Lower leg skin (tissue), 4 donors: Measurements from ENCODE around the gene ZNF568. TPM values are rescaled to one million over a fixed set of nuclear protein-coding genes. Genes with fewer than 3 reads are reported as not detected.

Source experiments
- DNase-seq, 2 donors: peaks; one replicate each; pipeline ENCODE4 v3.0.0-alpha.2; 2019; ENCODE audit warnings: low spot score in 2 of 2
- H3K4me3 ChIP-seq: fragments of 200-600 bp; sonication (generic); 2 replicates; pipeline ENCODE4 v1.5.1; 2017; ENCODE audit warnings: mild to moderate bottlenecking, low read depth; ENCODE audit not compliant: poor library complexity, severe bottlenecking
- POLR2A ChIP-seq, 2 donors: fragments of 450-650 bp; IDR thresholded peaks; one replicate each; pipeline ENCODE4 v1.6.1; 2016 to 2017; ENCODE audit warnings: antibody characterized with exemption in 2 of 2, mild to moderate bottlenecking in 1 of 2, moderate library complexity in 1 of 2
- WGBS, 2 donors: methylation state at CpG; one replicate each; pipeline ENCODE4 v1.1.5; 2018; 5-methylcytosine and 5-hydroxymethylcytosine counted together
- intact Hi-C: fragments of 100-400 bp; cut with DNase I; formaldehyde crosslinking; loops from one replicate; pipeline ENCODE4 v1.15.0; 2023; ENCODE audit warnings: low total_unique reads
- total RNA-seq, 4 donors: library from RNA; depleted of rRNA; stranded (reverse); fragments of >200 nt; gene quantifications; one replicate each; pipeline ENCODE4 v1.1.0, GENCODE V29; 2016
- TF ChIP-seq, protein P1 (sequence below), 3 donors: fragments of 450-650 bp; IDR thresholded peaks; one replicate each; pipeline ENCODE4 v1.5.1; 2016; ENCODE audit warnings: antibody characterized with exemption in 3 of 3, mild to moderate bottlenecking in 3 of 3, moderate library complexity in 2 of 3

The ZNF568 gene
- total RNA-seq, result 10 to 100 TPM in 2 of 4 donors, 1 to 10 TPM in 2; 7.4 to 12.1 (median 9.4) TPM

DNA sequence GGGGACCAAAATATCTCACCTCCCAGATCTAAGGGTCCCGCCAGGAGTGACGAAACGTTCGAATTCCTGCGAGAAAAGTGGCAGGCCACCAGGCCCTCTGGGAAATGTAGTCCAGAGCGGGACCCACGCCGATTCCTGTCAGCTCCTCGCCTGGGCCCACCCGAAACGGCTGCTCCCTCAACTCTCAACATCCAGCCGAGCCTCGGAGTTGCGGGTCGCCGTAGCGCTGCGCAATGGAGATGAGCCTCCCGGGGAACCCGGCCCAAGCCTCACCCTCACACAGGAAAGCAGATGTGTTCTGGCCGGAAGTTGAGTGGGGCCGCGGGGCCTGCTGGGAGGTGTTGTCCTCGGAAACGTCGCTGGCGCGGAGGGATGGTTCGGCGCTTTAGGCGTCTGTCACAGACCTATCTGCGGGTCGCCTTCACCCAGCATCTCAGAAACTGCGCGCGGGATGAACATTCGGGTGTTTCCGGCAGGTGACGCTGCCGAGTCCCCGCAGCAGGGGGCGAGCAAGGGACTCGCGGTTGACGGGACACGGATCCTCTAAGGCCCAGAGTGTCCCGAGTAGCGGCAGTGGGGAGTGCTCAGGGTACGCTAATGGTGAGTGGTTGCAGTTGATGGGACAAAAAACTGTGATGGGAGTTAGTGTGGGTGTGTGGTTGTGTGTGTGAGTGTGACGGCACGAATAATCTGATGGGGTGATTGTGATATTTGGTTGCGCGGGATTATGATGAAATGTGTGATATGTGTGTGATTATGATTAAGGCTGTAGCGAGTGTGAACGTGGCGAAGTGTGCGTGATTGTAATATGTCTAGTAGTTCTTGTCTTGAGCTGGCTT lies at the start of gene ZNF568, which contains the start of gene ZNF829:
ZNF568 (plus strand) TSS at position 341 of the 839 bp plus-strand sequence. CDS start 6,439 bp downstream, outside the sequence.
ZNF829 (minus strand) TSS at position 300 of the 839 bp plus-strand sequence. CDS start 1,124 bp downstream, outside the sequence.
- 0 to 1% methylated on average over 42 to 57 of the region's 57 CpGs for WGBS, 2 donors
- intact Hi-C loops, result no loop called here
- TF ChIP-seq POLR2A (IDR thresholded peaks at IDR 0.05), result no peak
- TF ChIP-seq, protein P1, sequence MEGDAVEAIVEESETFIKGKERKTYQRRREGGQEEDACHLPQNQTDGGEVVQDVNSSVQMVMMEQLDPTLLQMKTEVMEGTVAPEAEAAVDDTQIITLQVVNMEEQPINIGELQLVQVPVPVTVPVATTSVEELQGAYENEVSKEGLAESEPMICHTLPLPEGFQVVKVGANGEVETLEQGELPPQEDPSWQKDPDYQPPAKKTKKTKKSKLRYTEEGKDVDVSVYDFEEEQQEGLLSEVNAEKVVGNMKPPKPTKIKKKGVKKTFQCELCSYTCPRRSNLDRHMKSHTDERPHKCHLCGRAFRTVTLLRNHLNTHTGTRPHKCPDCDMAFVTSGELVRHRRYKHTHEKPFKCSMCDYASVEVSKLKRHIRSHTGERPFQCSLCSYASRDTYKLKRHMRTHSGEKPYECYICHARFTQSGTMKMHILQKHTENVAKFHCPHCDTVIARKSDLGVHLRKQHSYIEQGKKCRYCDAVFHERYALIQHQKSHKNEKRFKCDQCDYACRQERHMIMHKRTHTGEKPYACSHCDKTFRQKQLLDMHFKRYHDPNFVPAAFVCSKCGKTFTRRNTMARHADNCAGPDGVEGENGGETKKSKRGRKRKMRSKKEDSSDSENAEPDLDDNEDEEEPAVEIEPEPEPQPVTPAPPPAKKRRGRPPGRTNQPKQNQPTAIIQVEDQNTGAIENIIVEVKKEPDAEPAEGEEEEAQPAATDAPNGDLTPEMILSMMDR (IDR thresholded peaks at IDR 0.05), result peak in 1 of 3 donors; percentile 52
- peak; percentile 87 to 98 for DNase-seq
- peak within 1 kb of the TSS; percentile 72 for H3K4me3 ChIP-seq

DNA sequence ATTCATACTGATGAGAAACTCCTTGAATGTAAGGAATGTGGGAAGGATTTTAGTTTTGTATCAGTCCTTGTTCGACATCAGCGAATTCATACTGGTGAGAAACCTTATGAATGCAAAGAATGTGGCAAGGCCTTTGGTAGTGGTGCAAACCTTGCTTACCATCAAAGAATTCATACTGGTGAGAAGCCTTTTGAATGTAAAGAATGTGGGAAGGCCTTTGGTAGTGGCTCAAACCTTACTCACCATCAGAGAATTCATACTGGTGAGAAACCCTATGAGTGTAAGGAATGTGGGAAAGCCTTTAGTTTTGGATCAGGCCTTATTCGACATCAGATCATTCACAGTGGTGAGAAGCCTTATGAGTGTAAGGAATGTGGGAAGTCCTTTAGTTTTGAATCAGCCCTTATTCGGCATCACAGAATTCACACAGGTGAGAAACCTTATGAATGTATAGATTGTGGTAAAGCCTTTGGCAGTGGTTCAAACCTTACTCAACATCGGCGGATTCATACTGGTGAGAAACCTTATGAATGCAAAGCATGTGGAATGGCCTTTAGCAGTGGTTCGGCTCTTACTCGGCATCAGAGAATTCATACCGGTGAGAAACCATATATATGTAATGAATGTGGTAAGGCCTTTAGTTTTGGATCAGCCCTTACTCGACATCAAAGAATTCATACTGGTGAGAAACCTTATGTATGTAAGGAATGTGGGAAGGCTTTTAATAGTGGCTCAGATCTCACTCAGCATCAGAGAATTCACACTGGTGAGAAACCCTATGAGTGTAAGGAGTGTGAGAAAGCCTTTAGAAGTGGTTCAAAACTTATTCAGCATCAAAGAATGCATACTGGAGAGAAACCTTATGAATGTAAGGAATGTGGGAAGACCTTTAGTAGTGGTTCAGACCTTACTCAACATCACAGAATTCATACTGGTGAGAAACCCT lies 38.9 kb upstream of the ZNF568 start:
- intact Hi-C loops, result no loop called here
- no peak overlapping the region for H3K4me3 ChIP-seq
- DNase-seq, result no peak
- TF ChIP-seq, protein P1 (IDR thresholded peaks at IDR 0.05), result no peak
- no peak for TF ChIP-seq POLR2A (IDR thresholded peaks at IDR 0.05)
- 96 to 97% methylated on average over 10 of the region's 10 CpGs for WGBS, 2 donors

DNA sequence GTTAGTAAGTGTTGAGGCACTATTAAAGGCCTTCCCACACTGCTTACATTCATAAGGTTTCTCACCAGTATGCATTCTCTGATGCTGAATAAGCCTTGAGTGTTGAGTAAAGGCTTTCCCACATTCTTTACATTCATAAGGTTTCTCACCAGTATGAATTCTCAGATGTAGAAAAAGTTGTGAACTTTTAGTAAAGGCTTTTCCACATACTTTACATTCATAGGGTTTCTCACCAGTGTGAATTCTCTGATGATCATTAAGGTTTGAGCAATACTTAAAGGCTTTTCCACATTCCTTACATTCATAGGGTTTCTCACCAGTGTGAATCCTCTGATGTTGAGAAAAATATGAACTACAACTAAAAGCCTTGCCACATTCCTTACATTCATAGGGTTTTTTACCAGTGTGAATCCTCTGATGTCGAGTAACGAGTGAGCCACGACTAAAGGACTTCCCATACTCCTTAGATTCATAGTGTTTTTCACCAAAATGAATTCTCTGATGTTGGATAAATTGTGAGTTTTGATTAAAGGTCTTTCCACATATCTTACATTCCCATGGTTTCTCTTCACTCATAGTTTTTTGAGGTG lies 24.3 kb upstream of the ZNF568 start:
- WGBS, 2 donors, result 95 to 97% methylated on average over 3 of the region's 3 CpGs
- H3K4me3 ChIP-seq, result no peak overlapping the region
- intact Hi-C loops, result no loop called here
- TF ChIP-seq, protein P1 (IDR thresholded peaks at IDR 0.05), result no peak
- no peak for TF ChIP-seq POLR2A (IDR thresholded peaks at IDR 0.05)
- DNase-seq, result no peak

DNA sequence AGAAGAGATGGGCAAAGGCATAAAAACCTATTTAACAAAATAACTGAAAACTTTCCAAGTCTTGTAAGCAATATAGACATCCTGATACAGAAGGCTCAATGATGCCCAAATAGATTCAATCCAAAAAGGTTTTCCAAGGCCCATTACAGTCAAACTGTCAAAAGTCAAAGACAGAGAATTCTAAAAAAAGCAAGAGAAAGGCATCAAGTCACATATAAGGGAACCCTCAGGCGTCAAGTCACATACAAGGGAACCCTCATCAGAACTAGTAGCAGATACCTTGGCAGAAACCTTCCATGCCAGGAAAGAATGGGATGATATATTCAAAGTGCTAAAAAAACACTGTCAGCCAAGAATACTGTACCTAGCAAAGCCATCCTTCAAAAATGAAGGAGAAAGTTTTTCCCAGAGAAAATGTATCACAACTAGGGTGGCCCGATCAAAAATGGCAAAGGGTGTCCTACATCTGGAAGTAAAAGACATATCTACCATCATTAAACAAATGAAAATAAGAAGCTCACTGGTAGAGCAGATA lies 21.2 kb upstream of the ZNF568 start:
- 95% methylated on average over 2 of the region's 2 CpGs for WGBS, 2 donors
- no peak for DNase-seq
- no peak for TF ChIP-seq POLR2A (IDR thresholded peaks at IDR 0.05)
- no peak overlapping the region for H3K4me3 ChIP-seq
- intact Hi-C loops, result no loop called here

DNA sequence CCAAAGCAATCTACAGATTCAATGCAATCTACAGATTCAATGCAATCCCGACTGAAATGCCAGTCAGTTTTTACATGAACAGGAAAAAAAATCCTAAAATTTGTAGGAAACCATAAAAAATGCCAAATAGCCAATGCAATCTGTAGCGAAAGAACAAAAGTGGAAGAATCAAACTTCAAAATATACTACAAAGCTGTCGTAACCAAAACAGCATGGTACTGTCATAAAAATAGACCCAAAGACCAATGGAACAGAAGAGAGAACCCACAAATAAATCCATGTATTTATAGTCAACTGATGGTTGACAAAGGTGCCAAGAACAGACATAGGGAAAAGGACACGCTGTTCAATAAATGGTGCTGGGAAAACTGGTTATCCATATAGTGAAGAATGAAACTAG lies 17.7 kb upstream of the ZNF568 start:
- intact Hi-C loops, result no loop called here
- DNase-seq, result no peak
- 72 to 97% methylated on average over 4 of the region's 4 CpGs for WGBS, 2 donors
- no peak overlapping the region for H3K4me3 ChIP-seq
- TF ChIP-seq, protein P1 (IDR thresholded peaks at IDR 0.05), result no peak
- TF ChIP-seq POLR2A (IDR thresholded peaks at IDR 0.05), result no peak
